Pancreas (tissue), 10 donors: Measurements from ENCODE around the gene MEP1A. TPM values are rescaled to one million over a fixed set of nuclear protein-coding genes. Genes with fewer than 3 reads are reported as not detected.
"Not testable (repeated sequence)": the region's sequence is repeated elsewhere in the genome, so short reads cannot be mapped to it uniquely, and the experiment has no call there.

Source experiments
- ATAC-seq, 4 donors: fragments of 200-7000 bp; cut with Tn5 transposase; one replicate each; pipeline versions ENCODE4 v1.8.0 to v1.9.1; 2020; ENCODE audit warnings: mild to moderate bottlenecking in 4 of 4, moderate library complexity in 4 of 4
- DNase-seq, 6 donors: peaks; one replicate each; pipeline ENCODE4 v3.0.0-alpha.2; 2020
- FAIRE-seq: peaks from 2 replicates; lab custom pipeline; 2012; peaks lifted over from hg19 to GRCh38; lab: Jason Lieb, UNC
- H3K27ac ChIP-seq, 4 donors: fragments of 200-600 bp; sonication (generic); 1 replicate in 3 of 4; 2 replicates in 1 of 4; pipeline versions ENCODE4 v1.5.0 to v1.8.0; 2020
- H3K27me3 ChIP-seq, 4 donors: fragments of 200-600 bp; one replicate each; pipeline ENCODE4 v1.8.0; 2021
- H3K36me3 ChIP-seq, 3 donors: fragments of 200-600 bp; sonication (generic) in 1 of 3; one replicate each; pipeline versions ENCODE4 v1.5.0 to v1.8.0; 2020 to 2021
- H3K4me1 ChIP-seq, 3 donors: fragments of 200-600 bp; one replicate each; pipeline ENCODE4 v1.8.0; 2021
- H3K4me3 ChIP-seq, 4 donors: fragments of 200-600 bp; sonication (generic) in 2 of 4; one replicate each; pipeline versions ENCODE4 v1.5.0 to v1.8.0; 2020 to 2021
- H3K9me3 ChIP-seq, 4 donors: fragments of 200-600 bp; one replicate each; pipeline ENCODE4 v1.8.0; 2021
- WGBS, 2 donors: extraction: QIAGEN DNeasy Blood & Tissue Kit; methylation state at CpG; one replicate each; pipeline ENCODE4 v1.1.7; 2013; 5-methylcytosine and 5-hydroxymethylcytosine counted together
- intact Hi-C, 3 donors: fragments of 100-400 bp; cut with DNase I; formaldehyde crosslinking; loops; one replicate each; pipeline versions ENCODE4 v1.11.1 to v1.14.2; 2022
- polyA plus RNA-seq, 2 donors: library from polyadenylated mRNA; stranded (reverse); fragments of 200-250 nt; gene quantifications; one replicate each; pipeline ENCODE4 v1.2.3, GENCODE V29; 2013
- total RNA-seq, 6 donors: library from RNA; stranded (reverse); fragmentation: NEBNext Ultra II Directional in 4 of 6; extraction: Animal tissue kit (Norgen Biotek cat#: 25700) in 4 of 6; gene quantifications; one replicate each; pipeline versions ENCODE4 v1.2.1 to v1.2.4, GENCODE V29; 2021 to 2023
- TF ChIP-seq, protein P1 (sequence below), 4 donors: fragments of 200-600 bp; sonication (generic) in 3 of 4; IDR thresholded peaks; one replicate each; pipeline versions ENCODE4 v1.5.0 to v1.8.0; 2021; ENCODE audit warnings: antibody characterized with exemption in 4 of 4
- donor health status: healthy with polysubstance abuse.
- donor health status: DM: no; HTN: no; CAD: no; lungs with moderate emphysema.
- donor health status: DM: no; HTN: no; CAD: no.
- donor health status: control.
- donor health status: control.
- donor health status: Bipolar disorder and iron deficiency.
- donor health status: DM: yes; HTN: yes; CAD: no.
- donor health status: DM: no; HTN: no; CAD: no.
- donor health status: DM: no; HTN: no; CAD: no.
- donor health status: DM: yes; HTN: yes; CAD: no.

The MEP1A gene
- total and polyA plus RNA-seq, 8 donors: 0.02 to 2.7 (median 0.35) TPM

DNA sequence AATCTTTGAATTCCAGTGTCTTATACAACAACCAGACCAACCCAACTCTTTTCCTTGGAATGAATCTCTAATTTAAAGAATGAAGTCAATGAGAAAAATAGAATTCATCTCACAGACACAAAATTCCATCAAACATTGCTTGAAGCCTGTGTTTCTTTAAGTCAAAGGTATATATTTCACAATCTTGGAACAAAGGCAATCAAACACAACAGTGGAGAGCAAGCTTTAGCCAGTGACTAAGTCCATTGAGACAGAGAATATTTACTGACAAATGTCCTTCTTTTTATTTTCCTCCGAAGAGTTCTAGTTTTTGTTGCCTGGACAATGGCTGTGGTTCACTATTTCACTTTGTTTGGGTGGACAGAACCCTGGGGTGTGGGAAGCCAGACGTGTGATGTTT, 35.8 kb downstream of the MEP1A start:
- H3K4me1 ChIP-seq: no peaks in the 10 kb centered on the region
- ATAC-seq: no peak
- TF ChIP-seq, protein P1, sequence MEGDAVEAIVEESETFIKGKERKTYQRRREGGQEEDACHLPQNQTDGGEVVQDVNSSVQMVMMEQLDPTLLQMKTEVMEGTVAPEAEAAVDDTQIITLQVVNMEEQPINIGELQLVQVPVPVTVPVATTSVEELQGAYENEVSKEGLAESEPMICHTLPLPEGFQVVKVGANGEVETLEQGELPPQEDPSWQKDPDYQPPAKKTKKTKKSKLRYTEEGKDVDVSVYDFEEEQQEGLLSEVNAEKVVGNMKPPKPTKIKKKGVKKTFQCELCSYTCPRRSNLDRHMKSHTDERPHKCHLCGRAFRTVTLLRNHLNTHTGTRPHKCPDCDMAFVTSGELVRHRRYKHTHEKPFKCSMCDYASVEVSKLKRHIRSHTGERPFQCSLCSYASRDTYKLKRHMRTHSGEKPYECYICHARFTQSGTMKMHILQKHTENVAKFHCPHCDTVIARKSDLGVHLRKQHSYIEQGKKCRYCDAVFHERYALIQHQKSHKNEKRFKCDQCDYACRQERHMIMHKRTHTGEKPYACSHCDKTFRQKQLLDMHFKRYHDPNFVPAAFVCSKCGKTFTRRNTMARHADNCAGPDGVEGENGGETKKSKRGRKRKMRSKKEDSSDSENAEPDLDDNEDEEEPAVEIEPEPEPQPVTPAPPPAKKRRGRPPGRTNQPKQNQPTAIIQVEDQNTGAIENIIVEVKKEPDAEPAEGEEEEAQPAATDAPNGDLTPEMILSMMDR (IDR thresholded peaks at IDR 0.05): no peak
- no peak for FAIRE-seq
- no peak overlapping the region for H3K27ac ChIP-seq
- H3K4me3 ChIP-seq: no peak overlapping the region
- 80 to 83% methylated on average over 2 of the region's 2 CpGs for WGBS, 2 donors
- no peaks in the 10 kb centered on the region for H3K36me3 ChIP-seq
- H3K27me3 ChIP-seq: no peaks in the 10 kb centered on the region
- intact Hi-C loops: no loop called here
- no peak for DNase-seq
- H3K9me3 ChIP-seq: no peaks in the 10 kb centered on the region

GRCh38 chr6:46832816-46833215, 39.6 kb downstream of the MEP1A start:
- FAIRE-seq: no peak
- WGBS, 2 donors: 95 to 98% methylated on average over 3 of the region's 3 CpGs

DNA sequence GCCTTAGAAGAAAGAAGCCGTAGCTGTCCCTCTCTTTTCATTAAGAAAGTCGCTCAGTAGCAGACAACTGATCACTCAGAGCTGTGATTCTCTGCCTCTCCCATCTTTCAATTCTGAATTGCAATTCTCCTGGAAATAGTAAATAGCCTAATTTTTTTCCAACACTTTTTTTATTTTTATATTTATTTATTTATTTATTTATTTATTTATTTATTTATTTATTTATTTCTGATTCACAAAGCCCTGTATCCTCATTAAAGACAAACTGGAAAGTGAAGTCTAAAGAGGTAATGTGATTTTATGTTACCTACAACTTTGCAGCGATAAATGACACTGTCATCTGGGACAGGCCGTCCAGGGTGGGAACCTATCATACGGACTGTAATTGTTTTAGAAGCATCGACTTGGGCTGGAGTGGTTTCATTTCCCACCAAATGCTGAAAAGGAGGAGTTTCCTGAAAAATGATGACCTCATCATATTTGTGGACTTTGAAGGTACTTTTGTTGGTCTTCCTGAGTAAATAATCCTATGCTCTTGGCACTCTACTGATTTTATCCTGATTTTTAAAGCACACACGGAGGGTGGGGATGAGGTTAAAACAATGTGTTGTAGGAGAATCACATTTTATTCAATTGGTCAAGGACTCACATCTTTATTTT, 41.2 kb downstream of the MEP1A start:
- DNase-seq, intact Hi-C loops, H3K27ac ChIP-seq, H3K4me1 ChIP-seq, H3K36me3 ChIP-seq, H3K9me3 ChIP-seq, H3K4me3 ChIP-seq, FAIRE-seq, ATAC-seq, H3K27me3 ChIP-seq: not testable (repeated sequence)
- 65 to 68% methylated on average over 7 of the region's 7 CpGs for WGBS, 2 donors

More at GRCh38 chr6:46832816-46833215, 39.6 kb downstream of the MEP1A start:
- Histone ChIP-seq H3K4me1 (no peaks in the 10 kb centered on the region), H3K4me3 (no peak overlapping the region), H3K27me3 (no peaks in the 10 kb centered on the region), H3K9me3 (no peaks in the 10 kb centered on the region), H3K27ac (no peak overlapping the region), H3K36me3 (no peaks in the 10 kb centered on the region)
- TF ChIP-seq, protein P1 (IDR thresholded peaks at IDR 0.05): no peak
- DNase-seq: no peak
- intact Hi-C loops: no loop called here
- ATAC-seq: no peak

DNA sequence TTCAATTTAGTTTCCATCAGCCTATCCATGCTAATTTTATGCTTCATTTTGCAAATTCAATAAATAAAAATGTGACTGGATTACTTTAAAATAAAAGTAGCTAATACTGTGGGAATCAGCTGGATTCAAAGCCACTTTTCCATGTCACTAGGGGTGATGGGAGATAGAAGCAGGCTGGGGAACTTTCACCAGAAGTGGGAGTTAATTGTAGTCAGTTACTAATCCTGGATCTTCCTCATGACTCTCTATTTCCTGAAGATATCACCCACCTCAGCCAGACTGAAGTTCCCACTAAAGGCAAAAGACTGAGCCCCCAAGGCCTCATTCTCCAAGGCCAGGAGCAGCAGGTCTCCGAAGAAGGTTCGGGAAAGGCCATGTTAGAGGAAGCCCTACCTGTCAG, 41.8 kb downstream of the MEP1A start:
- H3K4me1 ChIP-seq, ATAC-seq, H3K9me3 ChIP-seq, FAIRE-seq, DNase-seq, H3K27ac ChIP-seq, intact Hi-C loops, H3K36me3 ChIP-seq, H3K27me3 ChIP-seq, H3K4me3 ChIP-seq: not testable (repeated sequence)
- WGBS, 2 donors: 94 to 98% methylated on average over 2 of the region's 2 CpGs

DNA sequence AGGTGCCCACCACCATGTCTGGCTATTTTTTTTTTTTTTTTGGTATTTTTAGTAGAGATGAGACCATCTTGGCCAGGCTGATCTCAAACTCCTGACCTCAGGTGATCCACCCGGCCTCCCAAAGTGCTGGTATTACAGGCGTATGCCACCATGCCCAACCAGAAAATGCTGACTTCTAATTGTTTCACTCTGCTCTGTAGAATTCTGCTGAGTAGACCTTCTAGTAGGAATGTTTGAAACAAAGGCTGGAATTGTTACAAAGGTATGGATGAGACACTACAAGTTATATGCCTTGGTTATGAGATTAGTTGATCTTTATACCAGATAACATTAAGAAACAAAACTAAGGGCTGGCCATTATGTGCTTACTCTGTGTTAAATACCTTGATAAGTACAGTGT, 44.8 kb downstream of the MEP1A start:
- Histone ChIP-seq H3K36me3 (no peaks in the 10 kb centered on the region), H3K4me1 (no peaks in the 10 kb centered on the region), H3K9me3 (no peaks in the 10 kb centered on the region), H3K4me3 (no peak overlapping the region), H3K27ac (no peak overlapping the region), H3K27me3 (no peaks in the 10 kb centered on the region)
- DNase-seq (no peak), FAIRE-seq (no peak), ATAC-seq (no peak)
- intact Hi-C loops: no loop called here
- TF ChIP-seq, protein P1 (IDR thresholded peaks at IDR 0.05): no peak
- 97 to 98% methylated on average over 2 of the region's 2 CpGs for WGBS, 2 donors

- intact Hi-C loops: loop anchor here in 1 of 3 donors (10.0 kb wide), 1 partner anchor 212 kb away; no protein-coding TSS in a partner anchor
- H3K27ac ChIP-seq, H3K4me3 ChIP-seq, ATAC-seq, H3K4me1 ChIP-seq, H3K27me3 ChIP-seq, H3K36me3 ChIP-seq, H3K9me3 ChIP-seq, FAIRE-seq, DNase-seq: not testable (repeated sequence)
- 90 to 91% methylated on average over 6 of the region's 6 CpGs for WGBS, 2 donors
These were observed 49.2 kb downstream of the MEP1A start for GRCh38 chr6:46842252-46842846.
